Activated CD8-positive, alpha-beta memory T cell treated with anti-CD3 and anti-CD28 coated beads, Interleukin-2, amount 10 ng/mL, durations not matched to agents 7 days and 5 days (primary cell): ENCODE measurements around the gene PACSIN1. TPM values are rescaled to one million over a fixed set of nuclear protein-coding genes. Genes with fewer than 3 reads are reported as not detected.

Source experiments
- ATAC-seq: fragments of 150-1000 bp; cut with Tn5 transposase; one replicate; pipeline ENCODE4 v1.10.0; 2021; ENCODE audit warnings: moderate library complexity
- CTCF ChIA-PET: fragments of 350-600 bp; sonication (Branson Sonifier 250); formaldehyde crosslinking; loops from one replicate; lab custom pipeline; 2021; ENCODE audit warnings: antibody characterized with exemption; lab: Charles Lee
- DNase-seq: peaks from one replicate; pipeline ENCODE4 v3.0.0-alpha.2; 2020
- H3K27ac Mint-ChIP-seq: one replicate; pipeline ENCODE4 v1.8.0; 2021; ENCODE audit warnings: mild to moderate bottlenecking, mixed read lengths
- H3K27me3 Mint-ChIP-seq: one replicate; pipeline ENCODE4 v1.8.0; 2021; ENCODE audit warnings: mixed read lengths
- H3K36me3 Mint-ChIP-seq: one replicate; pipeline ENCODE4 v1.8.0; 2021; ENCODE audit warnings: mild to moderate bottlenecking, mixed read lengths
- H3K4me1 Mint-ChIP-seq: one replicate; pipeline ENCODE4 v1.8.0; 2021; ENCODE audit warnings: mixed read lengths
- H3K4me3 Mint-ChIP-seq: one replicate; pipeline ENCODE4 v1.8.0; 2021; ENCODE audit warnings: mild to moderate bottlenecking, moderate library complexity, mixed read lengths
- H3K9me3 Mint-ChIP-seq: one replicate; pipeline ENCODE4 v1.8.0; 2022; ENCODE audit warnings: low read depth, mixed read lengths
- total RNA-seq, 2 experiments: library from RNA; stranded (reverse); gene quantifications; one replicate each; pipeline ENCODE4 v1.2.3, GENCODE V29; 2021

The PACSIN1 gene
- total RNA-seq, 2 experiments from 2014 or later = 0.59 to 2.2 TPM

DNA sequence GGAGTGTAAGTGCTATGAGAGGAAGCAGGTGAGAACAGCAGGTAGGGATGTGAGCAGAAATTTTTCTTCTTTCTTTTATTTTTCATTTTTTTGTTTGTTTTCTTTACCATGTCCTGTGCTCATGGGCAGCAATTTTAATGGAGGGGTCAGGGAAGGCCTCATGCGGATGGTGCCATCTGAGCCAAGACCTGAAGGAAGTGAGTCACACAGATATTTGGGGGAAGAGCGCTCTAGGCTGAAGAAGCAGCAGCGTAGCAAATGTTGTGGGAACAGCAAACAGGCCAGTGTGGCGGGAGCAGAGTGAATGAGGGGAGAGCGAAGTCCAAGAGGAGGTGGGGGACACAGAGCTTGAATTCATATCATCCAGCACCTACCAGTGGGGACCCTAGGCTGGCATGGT, 77.5 kb downstream of the PACSIN1 start:
- H3K9me3 Mint-ChIP-seq = no peaks in the 10 kb centered on the region
- H3K27me3 Mint-ChIP-seq = no peaks in the 10 kb centered on the region
- H3K36me3 Mint-ChIP-seq = no peaks in the 10 kb centered on the region
- DNase-seq = no peak
- H3K27ac Mint-ChIP-seq = no peak overlapping the region
- H3K4me3 Mint-ChIP-seq = no peak overlapping the region
- no peak for ATAC-seq
- CTCF ChIA-PET = no interaction called here
- no peaks in the 10 kb centered on the region for H3K4me1 Mint-ChIP-seq

DNA sequence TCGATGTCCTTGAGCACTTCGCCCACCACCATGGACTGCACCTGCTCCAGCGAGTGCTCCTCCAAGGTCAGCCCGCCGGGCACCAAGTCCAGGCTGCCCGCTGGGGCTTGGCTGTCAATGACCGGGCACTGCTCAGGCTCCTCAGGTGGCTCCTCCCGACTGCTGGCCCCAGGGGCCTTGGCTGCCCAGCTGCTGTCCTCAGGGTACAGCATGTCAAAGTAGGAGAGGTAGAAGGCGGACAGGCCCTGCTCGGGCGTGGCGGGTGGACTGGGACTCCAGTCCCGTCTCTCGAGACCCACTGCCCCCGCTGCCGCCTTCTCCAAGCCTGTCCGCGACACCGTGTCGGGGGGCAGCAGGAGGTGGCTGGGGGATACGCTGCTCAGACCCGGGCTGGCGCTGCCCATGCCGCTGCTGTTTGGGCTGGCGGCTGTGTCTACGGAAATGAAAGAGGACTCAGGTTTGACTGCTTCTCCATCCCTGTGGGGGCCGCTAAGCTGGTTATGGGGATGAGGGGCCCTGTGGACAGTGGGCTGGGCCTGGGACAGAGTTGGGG, 78.3 kb downstream of the PACSIN1 start:
- DNase-seq (no peak), ATAC-seq (no peak)
- H3K27me3 Mint-ChIP-seq = no peaks in the 10 kb centered on the region
- H3K4me3 Mint-ChIP-seq = no peak overlapping the region
- H3K36me3 Mint-ChIP-seq = no peaks in the 10 kb centered on the region
- CTCF ChIA-PET = no interaction called here
- H3K27ac Mint-ChIP-seq = no peak overlapping the region
- H3K4me1 Mint-ChIP-seq = no peaks in the 10 kb centered on the region
- no peaks in the 10 kb centered on the region for H3K9me3 Mint-ChIP-seq

DNA sequence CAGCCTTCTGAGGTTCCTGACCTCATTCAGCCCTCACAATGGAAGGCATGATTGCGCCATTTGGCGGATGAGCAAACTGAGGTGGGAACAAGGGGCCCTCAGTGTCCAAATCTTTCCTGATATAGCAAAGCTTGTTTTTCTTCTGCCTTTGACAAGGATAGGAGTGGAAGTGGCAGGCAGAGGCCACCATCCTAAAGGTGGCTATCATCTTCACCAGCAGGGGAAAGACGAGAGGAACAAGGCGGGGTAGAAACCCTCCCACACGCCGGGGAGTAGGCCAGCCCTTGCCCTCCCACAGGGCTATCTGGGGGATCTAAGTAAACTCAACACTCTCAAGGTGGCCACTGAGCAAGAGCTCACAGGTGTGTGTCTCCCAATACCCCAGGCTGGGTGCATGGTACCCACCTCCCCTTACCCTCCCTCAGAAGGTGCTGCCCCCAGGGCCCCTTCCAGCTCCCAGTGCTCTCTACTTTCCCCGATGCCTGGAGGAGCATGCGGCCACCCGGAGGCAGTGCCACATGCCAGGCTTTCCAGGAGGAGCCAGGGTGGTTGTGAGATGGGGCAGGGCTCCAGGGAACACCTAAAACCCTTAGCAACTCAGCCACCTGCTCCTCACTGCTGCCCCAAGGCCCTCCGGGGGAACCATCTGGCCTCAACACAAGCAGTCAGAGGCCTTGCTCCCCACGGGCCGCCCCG, 79.0 kb downstream of the PACSIN1 start:
- Mint-ChIP-seq H3K4me1 (no peaks in the 10 kb centered on the region), H3K27me3 (no peaks in the 10 kb centered on the region)

DNA sequence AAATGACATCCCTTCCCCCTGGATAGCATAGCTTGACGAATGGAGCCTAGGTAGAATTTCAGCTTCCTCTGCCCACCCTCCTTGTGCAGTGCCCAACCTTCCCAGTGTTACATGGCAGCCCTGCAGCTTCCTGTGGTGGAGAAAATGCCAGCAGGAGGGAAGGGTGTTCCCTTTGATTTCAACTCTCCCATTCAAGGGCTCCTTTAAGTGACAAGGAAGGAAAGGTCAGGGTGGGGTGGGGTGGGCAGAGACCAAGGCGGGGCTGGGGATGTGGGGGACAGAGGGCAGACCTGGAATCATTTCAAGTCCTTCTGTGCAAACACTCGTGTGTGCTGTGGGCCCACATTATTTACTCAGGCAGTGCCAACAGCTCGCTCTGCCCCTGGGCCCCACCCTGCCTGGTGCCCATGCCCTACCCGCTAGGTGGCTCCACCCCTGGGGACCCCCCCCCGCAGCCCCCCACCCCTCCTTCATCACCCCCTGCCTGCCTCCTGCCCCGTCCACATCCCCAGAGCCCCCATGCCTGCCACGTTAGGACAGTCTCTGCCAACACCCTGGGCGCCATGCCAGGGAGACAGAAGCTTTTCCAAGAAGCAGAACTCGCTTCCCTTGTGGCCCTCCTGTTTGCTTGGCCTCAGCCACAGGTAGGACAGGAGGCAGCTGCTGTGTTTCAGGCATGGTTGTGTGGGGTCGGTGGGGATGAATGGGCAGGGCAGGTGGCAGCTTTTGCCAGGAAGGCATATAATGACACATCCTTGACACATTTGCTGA, 80.9 kb downstream of the PACSIN1 start:
- Mint-ChIP-seq H3K4me1 (no peaks in the 10 kb centered on the region), H3K27ac (no peak overlapping the region), H3K4me3 (no peak overlapping the region), H3K36me3 (no peaks in the 10 kb centered on the region), H3K9me3 (no peaks in the 10 kb centered on the region), H3K27me3 (no peaks in the 10 kb centered on the region)
- CTCF ChIA-PET = no interaction called here
- no peak for DNase-seq
- ATAC-seq = no peak

More for the DNA sequence above, 79.0 kb downstream of the PACSIN1 start:
- Mint-ChIP-seq H3K36me3 (no peaks in the 10 kb centered on the region), H3K4me3 (no peak overlapping the region), H3K27ac (no peak overlapping the region), H3K9me3 (no peaks in the 10 kb centered on the region)
- DNase-seq (no peak), ATAC-seq (no peak)
- CTCF ChIA-PET = no interaction called here

DNA sequence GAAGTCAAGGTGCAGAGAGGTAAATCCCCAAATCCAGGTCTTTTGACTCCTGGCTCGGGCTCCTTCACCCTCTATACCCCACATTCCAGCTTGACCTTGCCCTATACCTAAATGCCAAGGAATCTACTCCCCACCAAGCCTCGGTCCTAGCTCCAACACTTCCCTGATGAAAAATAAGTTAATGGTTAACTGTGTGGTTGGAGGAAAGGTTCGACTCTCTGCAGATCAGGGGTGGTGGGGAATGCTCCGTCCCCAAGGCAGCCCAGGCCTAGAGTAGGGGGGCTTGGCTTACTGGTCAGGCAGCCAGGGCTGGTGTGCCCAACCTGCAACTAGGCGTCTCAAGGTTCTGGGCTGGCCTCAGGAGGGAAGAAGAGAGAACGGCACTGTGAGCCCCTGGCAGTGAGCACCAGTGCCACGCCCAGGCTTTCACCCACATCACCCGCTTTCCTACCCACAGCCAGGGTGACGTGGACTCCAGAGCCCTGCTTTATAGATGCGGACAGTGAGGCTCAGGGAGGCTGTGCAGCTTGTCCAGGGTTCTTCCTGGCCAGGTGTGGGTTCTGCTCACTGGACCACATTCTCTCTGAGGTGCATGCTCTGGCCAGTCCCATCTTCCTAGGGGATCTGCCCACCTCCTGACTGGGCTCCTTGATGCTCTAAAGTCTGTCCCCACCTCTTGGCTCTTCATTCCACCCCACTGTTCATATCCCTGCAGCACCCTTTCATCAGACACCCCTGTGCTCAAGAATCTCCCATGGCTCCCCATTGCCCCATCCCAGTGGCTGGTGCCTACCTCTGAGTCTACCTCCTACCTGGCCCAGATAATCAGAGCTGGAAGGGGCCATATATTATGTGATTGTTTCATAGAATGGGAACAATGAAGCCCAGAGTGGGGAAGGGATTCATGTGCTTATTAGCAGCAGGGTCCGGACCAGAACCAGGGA, 82.1 kb downstream of the PACSIN1 start:
- H3K4me3 Mint-ChIP-seq = no peak overlapping the region
- no peak overlapping the region for H3K27ac Mint-ChIP-seq
- CTCF ChIA-PET = no interaction called here
- H3K27me3 Mint-ChIP-seq = peaks cover 3% of the 10 kb centered on the region
- no peaks in the 10 kb centered on the region for H3K36me3 Mint-ChIP-seq
- DNase-seq (no peak), ATAC-seq (no peak)
- no peaks in the 10 kb centered on the region for H3K9me3 Mint-ChIP-seq
- no peaks in the 10 kb centered on the region for H3K4me1 Mint-ChIP-seq

DNA sequence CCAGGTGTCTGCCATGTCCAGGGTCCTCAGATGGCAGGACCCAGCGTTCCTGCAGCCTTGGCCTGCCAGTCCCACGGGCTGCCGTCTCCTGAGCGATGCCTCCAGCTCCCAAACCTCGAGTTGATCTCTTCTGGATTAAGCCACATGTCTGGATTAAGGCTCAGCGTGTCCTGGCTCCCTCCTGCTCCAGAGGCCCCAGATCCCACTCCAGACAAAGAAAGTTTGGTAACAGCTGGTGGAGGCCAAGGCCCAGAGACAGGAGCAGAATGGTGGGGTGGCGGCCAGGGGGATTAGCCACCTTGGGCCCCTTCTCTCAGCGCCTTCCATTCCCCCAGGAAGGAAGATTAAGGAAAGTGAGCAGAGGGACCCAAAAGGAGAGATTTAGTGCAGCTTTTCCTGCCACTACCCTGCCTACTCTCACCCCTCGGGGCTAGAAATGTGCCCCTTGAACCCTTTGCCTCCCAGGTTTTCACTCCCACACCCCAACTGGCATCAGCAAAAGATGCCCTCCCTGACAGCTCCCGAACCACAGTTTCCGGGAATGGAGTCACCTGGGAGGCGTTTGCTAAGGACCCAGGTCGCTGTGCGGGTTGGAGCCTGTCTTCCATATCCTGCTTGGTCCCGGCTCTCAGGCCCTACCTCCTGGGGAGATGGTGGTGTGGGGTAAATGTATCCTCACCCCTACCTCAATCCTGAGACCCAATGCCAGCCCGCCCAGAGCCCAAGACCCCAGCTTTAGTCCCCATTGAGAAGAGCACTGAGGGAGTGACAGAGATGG, 83.3 kb downstream of the PACSIN1 start:
- Mint-ChIP-seq H3K9me3 (no peaks in the 10 kb centered on the region), H3K36me3 (no peaks in the 10 kb centered on the region), H3K27me3 (peaks cover 6% of the 10 kb centered on the region), H3K4me3 (no peak overlapping the region), H3K27ac (no peak overlapping the region), H3K4me1 (peaks cover 4% of the 10 kb centered on the region)
- DNase-seq = no peak
- CTCF ChIA-PET = no interaction called here
- ATAC-seq = no peak

DNA sequence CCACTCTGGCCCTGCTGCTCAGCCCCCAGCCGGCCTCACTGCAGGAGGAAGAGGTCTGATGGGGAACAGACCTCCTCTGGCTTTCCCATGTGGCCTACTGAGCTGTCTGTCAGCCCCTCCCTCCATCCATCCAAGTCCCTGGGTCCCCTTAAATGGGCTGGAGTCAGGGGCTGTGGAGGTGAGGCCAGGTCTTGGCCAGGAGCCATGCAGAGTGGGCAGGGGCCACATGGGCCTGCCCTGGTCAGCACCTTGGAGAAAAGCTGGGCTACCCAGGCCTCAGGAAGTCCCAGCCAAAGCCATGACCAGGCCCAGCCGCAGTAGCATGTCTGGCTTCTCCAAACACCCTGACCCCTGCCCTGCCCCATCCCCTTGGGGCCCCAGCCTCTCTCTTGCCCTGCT, 83.9 kb downstream of the PACSIN1 start:
- no peak for DNase-seq
- ATAC-seq = no peak
- CTCF ChIA-PET = no interaction called here
- H3K27me3 Mint-ChIP-seq = peaks cover 6% of the 10 kb centered on the region
- no peaks in the 10 kb centered on the region for H3K36me3 Mint-ChIP-seq
- peaks cover 10% of the 10 kb centered on the region for H3K4me1 Mint-ChIP-seq
- H3K9me3 Mint-ChIP-seq = no peaks in the 10 kb centered on the region
- no peak overlapping the region for H3K4me3 Mint-ChIP-seq
- no peak overlapping the region for H3K27ac Mint-ChIP-seq

DNA sequence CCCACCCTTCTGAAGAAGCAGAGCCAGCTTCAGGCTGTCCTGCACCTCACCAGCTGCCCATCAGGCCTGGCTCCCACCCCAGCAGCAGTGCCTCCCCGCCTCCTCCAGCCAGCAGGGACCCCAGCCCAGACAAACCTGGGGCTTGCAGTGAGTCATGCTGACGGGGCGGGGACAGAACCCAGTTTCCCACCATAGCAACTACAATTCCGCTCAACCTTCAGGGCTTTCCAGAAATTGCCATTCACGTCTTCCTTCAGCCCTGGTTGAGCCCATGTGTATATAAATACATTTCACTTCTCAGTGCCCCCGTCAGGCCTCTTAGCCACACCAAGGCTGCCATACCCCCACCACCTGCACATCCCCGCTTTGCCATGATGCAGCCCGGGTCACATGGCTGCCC, 85.8 kb downstream of the PACSIN1 start:
- Mint-ChIP-seq H3K36me3 (no peaks in the 10 kb centered on the region), H3K4me1 (peaks cover 16% of the 10 kb centered on the region), H3K27me3 (peaks cover 6% of the 10 kb centered on the region), H3K4me3 (no peak overlapping the region), H3K9me3 (no peaks in the 10 kb centered on the region), H3K27ac (no peak overlapping the region)
- ATAC-seq (no peak), DNase-seq (no peak)
- CTCF ChIA-PET = no interaction called here

DNA sequence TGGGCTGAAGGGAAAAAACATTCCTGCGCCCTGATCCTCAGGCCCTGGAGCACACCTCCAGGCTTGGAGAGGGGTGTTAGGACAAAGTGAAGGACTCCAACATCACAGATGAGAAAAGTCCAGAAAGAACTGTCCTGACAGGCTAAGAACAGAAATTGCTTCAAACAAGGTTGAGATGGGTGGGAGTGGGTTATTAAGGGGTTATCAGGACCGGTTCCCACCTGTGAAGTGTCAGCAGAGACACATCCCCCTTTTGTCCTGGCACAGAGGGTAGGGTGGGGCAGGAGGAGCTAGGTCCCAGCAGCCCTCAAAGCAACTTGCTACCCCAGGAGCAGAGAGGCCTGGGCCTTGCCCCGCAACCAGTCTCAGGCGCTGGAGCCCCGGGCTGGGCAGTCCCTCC, 86.7 kb downstream of the PACSIN1 start:
- Mint-ChIP-seq H3K27ac (no peak overlapping the region), H3K9me3 (no peaks in the 10 kb centered on the region), H3K4me1 (peaks cover 16% of the 10 kb centered on the region), H3K4me3 (no peak overlapping the region), H3K36me3 (no peaks in the 10 kb centered on the region), H3K27me3 (peaks cover 6% of the 10 kb centered on the region)
- no peak for DNase-seq
- CTCF ChIA-PET = no interaction called here
- ATAC-seq = no peak

DNA sequence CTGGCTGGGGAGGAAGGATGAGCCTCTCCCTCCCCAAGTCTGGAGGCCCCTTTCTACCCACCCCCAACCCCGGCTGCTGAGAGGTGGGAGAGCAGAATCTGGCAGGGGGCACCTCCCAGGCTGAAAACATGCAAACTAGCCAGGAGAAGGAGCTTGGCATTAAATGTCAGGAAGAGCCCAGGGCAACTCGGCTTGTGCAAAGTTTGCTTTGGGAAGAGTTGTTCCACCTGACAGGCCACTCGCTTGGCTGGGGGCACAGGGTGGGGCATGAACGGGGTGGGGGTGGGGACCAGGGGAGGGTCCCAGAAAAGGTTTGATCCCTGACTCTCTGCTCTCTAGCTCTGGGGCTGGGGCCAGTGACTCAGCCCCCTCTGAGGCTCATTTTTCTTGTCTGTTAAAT, 87.3 kb downstream of the PACSIN1 start:
- no peaks in the 10 kb centered on the region for H3K9me3 Mint-ChIP-seq
- DNase-seq (no peak), ATAC-seq (no peak)
- CTCF ChIA-PET = no interaction called here
- peaks cover 16% of the 10 kb centered on the region for H3K4me1 Mint-ChIP-seq
- H3K4me3 Mint-ChIP-seq = no peak overlapping the region
- H3K27me3 Mint-ChIP-seq = peaks cover 6% of the 10 kb centered on the region
- no peaks in the 10 kb centered on the region for H3K36me3 Mint-ChIP-seq
- no peak overlapping the region for H3K27ac Mint-ChIP-seq

DNA sequence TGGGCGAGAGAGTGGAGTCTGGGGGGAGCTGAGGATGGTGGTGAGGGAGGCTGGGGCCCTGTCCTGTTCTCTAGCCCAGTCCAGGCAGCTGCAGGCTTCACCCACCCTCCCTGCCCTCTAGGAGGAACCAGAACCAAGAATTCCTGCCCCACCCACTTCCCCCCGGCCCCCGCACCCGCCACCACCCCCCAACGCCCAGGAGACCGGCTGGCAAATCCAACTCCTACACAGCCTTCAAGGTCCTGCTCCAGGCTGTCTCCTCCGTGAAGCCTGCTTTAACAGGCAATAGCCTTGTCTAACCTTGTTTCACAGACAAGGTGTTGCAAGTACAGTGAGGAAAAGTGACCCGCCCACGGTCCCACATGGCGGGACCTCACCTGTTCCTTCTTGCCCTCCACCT, 87.9 kb downstream of the PACSIN1 start:
- H3K4me3 Mint-ChIP-seq = no peak overlapping the region
- no peak overlapping the region for H3K27ac Mint-ChIP-seq
- peaks cover 6% of the 10 kb centered on the region for H3K27me3 Mint-ChIP-seq
- ATAC-seq (no peak), DNase-seq (no peak)
- H3K4me1 Mint-ChIP-seq = peaks cover 16% of the 10 kb centered on the region
- H3K36me3 Mint-ChIP-seq = no peaks in the 10 kb centered on the region
- CTCF ChIA-PET = interaction anchor here (1.4 kb wide), 1 partner anchor 56 kb away, joined by 5 read pairs; no protein-coding TSS in a partner anchor
- H3K9me3 Mint-ChIP-seq = no peaks in the 10 kb centered on the region

DNA sequence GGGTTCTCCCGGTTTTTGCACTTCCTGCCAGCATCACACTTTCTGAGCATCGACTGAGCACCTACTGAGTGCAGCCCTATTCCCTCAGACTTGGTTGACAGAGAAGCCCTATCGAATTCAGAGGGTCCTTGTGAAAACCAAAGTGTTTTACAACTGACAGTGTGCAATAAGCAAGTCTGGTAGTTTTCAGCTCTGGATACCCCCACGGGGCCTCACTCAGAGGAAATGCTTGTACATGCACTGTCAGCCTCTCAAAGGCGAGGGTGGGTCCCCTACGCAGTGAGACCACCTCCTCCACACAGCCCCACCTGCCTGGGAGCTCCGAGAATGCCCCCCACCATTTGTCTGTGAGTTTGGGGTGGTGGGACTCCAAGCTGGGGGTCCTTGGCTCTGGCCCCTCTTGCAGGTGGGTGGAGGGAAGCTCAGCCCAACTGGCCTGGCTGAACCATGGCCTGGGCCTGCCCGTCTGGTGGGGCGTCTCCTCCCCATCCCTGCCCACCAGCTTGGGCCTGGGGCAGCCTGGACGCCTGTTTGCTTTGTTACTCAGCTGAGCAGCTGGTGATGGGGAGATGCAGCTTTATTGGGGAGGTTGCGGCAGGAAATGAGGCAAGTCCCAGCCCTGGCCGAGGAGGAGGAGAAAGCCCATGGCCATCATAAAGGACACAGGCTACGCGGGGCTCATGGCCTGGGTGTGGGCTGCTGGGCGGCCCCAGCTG, 88.6 kb downstream of the PACSIN1 start:
- DNase-seq = peak; percentile 46
- peak; percentile 8 for ATAC-seq
- no peaks in the 10 kb centered on the region for H3K9me3 Mint-ChIP-seq
- H3K27me3 Mint-ChIP-seq = peaks cover 6% of the 10 kb centered on the region
- no peak overlapping the region for H3K27ac Mint-ChIP-seq
- H3K4me1 Mint-ChIP-seq = peaks cover 16% of the 10 kb centered on the region
- CTCF ChIA-PET = interaction anchor here (1.0 to 1.4 kb wide), 3 partner anchors 27 to 94 kb away, joined by 3 to 5 read pairs (median 4); no protein-coding TSS in a partner anchor
- H3K4me3 Mint-ChIP-seq = no peak overlapping the region
- H3K36me3 Mint-ChIP-seq = no peaks in the 10 kb centered on the region
